Caco-2 (cell line): ENCODE measurements around the gene MRPL46. TPM values are rescaled to one million over a fixed set of nuclear protein-coding genes. Genes with fewer than 3 reads are reported as not detected.

Experiments
- BruUV-seq: library from RNA; stranded (reverse); fragments of 400-500 nt; replicated peaks from 2 replicates; lab custom pipeline; 2021; lab: Mats Ljungman, UMichigan
- CTCF ChIA-PET: fragments of 300-600 bp; sonication (Branson Sonifier 250); formaldehyde crosslinking; loops from one replicate; lab custom pipeline; 2022; ENCODE audit warnings: antibody characterized with exemption; lab: Charles Lee
- POLR2A ChIA-PET: fragments of 300-600 bp; sonication (Branson Sonifier 250); formaldehyde crosslinking; loops from one replicate; lab custom pipeline; 2022; ENCODE audit warnings: antibody characterized with exemption; lab: Charles Lee
- DNase-seq, 2 experiments: peaks; one replicate each; pipeline versions ENCODE4 v3.0.0 to v3.0.0-alpha.2; 2020 to 2022
- H3K27me3 ChIP-seq: replicated peaks from 2 replicates; pipeline ENCODE4 v1.6.0; 2011; ENCODE audit warnings: low read length; ENCODE audit not compliant: control insufficient read depth, insufficient read depth
- H3K36me3 ChIP-seq: 2 replicates; pipeline ENCODE4 v1.5.1; 2011; ENCODE audit warnings: low read length; ENCODE audit not compliant: control insufficient read depth, insufficient read depth
- H3K4me1 ChIP-seq: fragments of 250-450 bp; sonication (Bioruptor Pico); 2 replicates; pipeline ENCODE4 v1.5.1; 2020; ENCODE audit warnings: mild to moderate bottlenecking
- H3K4me3 ChIP-seq: 2 replicates; pipeline ENCODE4 v1.5.1; 2011; ENCODE audit warnings: low read depth, mild to moderate bottlenecking, control low read depth, low read length
- H3K9me3 ChIP-seq: fragments of 250-450 bp; sonication (Bioruptor Pico); 2 replicates; pipeline ENCODE4 v1.5.1; 2020; ENCODE audit warnings: mild to moderate bottlenecking, moderate library complexity
- H3K27ac Mint-ChIP-seq: one replicate; pipeline ENCODE4 v1.8.0; 2022; ENCODE audit warnings: mixed read lengths; ENCODE audit not compliant: unreplicated experiment
- H3K27me3 Mint-ChIP-seq: one replicate; pipeline ENCODE4 v1.8.0; 2022; ENCODE audit warnings: mixed read lengths; ENCODE audit not compliant: insufficient read depth, unreplicated experiment
- H3K36me3 Mint-ChIP-seq: one replicate; pipeline ENCODE4 v1.8.0; 2022; ENCODE audit warnings: mild to moderate bottlenecking, mixed read lengths; ENCODE audit not compliant: insufficient read depth, unreplicated experiment
- H3K4me1 Mint-ChIP-seq: one replicate; pipeline ENCODE4 v1.8.0; 2022; ENCODE audit warnings: low read depth, mixed read lengths; ENCODE audit not compliant: unreplicated experiment
- H3K4me3 Mint-ChIP-seq: one replicate; pipeline ENCODE4 v1.8.0; 2022; ENCODE audit warnings: mild to moderate bottlenecking, moderate library complexity, mixed read lengths; ENCODE audit not compliant: unreplicated experiment
- H3K9me3 Mint-ChIP-seq: one replicate; pipeline ENCODE4 v1.8.0; 2022; ENCODE audit warnings: mixed read lengths; ENCODE audit not compliant: unreplicated experiment
- intact Hi-C: fragments of 100-400 bp; cut with micrococcal nuclease; formaldehyde crosslinking; loops from one replicate; pipeline ENCODE4 v1.10.0; 2022; ENCODE audit not compliant: unreplicated experiment
- total RNA-seq: library from RNA; stranded (reverse); gene quantifications from 2 replicates; pipeline ENCODE4 v1.2.3, GENCODE V29; 2022
- TF ChIP-seq, protein P1 (sequence below), 2 experiments: fragments of 200-600 bp in 1 of 2; IDR thresholded peaks; 1 replicate in 1 of 2; 2 replicates in 1 of 2; pipeline versions ENCODE4 v1.5.1 to v1.8.0; 2011 to 2022; ENCODE audit warnings: antibody characterized with exemption in 1 of 2, control low read depth in 1 of 2, inconsistent platforms in 1 of 2, low read depth in 1 of 2, low read length in 1 of 2, mild to moderate bottlenecking in 1 of 2, moderate library complexity in 1 of 2; ENCODE audit not compliant: insufficient read depth in 1 of 2, severe bottlenecking in 1 of 2, unreplicated experiment in 1 of 2

The MRPL46 gene
- total RNA-seq, 1 experiment from 2014 or later, result 44.5 TPM

GRCh38 chr15:88448991-88449461 lies 18.2 kb downstream of the MRPL46 start:
- Histone ChIP-seq H3K36me3 (no peaks in the 10 kb centered on the region), H3K4me3 (no peak overlapping the region), H3K9me3 (no peaks in the 10 kb centered on the region), H3K4me1 (no peaks in the 10 kb centered on the region), H3K27me3 (no peaks in the 10 kb centered on the region)
- BruUV-seq, result no TSS peak
- H3K4me3 Mint-ChIP-seq, result no peak overlapping the region
- H3K27ac Mint-ChIP-seq, result no peak overlapping the region
- ChIA-PET CTCF (interaction anchor here (1.0 kb wide), 2 partner anchors 60 to 186 kb away, joined by 3 read pairs; no protein-coding TSS in a partner anchor), POLR2A (no interaction called here)
- H3K4me1 Mint-ChIP-seq, result peaks cover under 1% of the 10 kb centered on the region
- no peak for DNase-seq
- intact Hi-C loops, result no loop called here
- TF ChIP-seq, protein P1, sequence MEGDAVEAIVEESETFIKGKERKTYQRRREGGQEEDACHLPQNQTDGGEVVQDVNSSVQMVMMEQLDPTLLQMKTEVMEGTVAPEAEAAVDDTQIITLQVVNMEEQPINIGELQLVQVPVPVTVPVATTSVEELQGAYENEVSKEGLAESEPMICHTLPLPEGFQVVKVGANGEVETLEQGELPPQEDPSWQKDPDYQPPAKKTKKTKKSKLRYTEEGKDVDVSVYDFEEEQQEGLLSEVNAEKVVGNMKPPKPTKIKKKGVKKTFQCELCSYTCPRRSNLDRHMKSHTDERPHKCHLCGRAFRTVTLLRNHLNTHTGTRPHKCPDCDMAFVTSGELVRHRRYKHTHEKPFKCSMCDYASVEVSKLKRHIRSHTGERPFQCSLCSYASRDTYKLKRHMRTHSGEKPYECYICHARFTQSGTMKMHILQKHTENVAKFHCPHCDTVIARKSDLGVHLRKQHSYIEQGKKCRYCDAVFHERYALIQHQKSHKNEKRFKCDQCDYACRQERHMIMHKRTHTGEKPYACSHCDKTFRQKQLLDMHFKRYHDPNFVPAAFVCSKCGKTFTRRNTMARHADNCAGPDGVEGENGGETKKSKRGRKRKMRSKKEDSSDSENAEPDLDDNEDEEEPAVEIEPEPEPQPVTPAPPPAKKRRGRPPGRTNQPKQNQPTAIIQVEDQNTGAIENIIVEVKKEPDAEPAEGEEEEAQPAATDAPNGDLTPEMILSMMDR (IDR thresholded peaks at IDR 0.05; ENCODE audit: insufficient read depth in 1 of 2, low read depth in 1 of 2, low read length in 1 of 2, severe bottlenecking in 1 of 2, unreplicated experiment in 1 of 2), result no peak
- H3K27me3 Mint-ChIP-seq, result peaks cover 11% of the 10 kb centered on the region
- H3K36me3 Mint-ChIP-seq, result no peaks in the 10 kb centered on the region
- H3K9me3 Mint-ChIP-seq, result peaks cover 17% of the 10 kb centered on the region

DNA sequence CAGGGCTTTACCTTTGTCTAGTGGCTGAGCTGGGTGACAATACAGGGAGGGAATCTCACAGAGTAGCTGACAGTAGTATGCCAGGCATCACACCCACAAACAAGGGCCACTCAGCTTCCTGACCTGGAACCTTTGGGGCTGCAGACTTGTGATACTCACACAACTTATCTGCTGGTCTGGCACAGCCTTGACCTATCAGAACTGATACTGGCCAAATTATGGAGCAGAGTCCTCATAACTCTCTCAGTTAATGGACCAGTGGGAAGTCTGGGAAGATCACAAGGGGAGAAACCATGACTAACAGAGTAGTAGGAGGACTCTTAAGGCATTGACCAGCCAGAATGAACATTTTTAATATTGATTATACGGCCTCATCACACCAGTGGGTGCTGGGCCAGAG lies 19.4 kb downstream of the MRPL46 start:
- TF ChIP-seq, protein P1 (IDR thresholded peaks at IDR 0.05; ENCODE audit: insufficient read depth in 1 of 2, low read depth in 1 of 2, low read length in 1 of 2, severe bottlenecking in 1 of 2, unreplicated experiment in 1 of 2), result no peak
- Mint-ChIP-seq H3K4me3 (no peak overlapping the region), H3K36me3 (no peaks in the 10 kb centered on the region), H3K4me1 (no peaks in the 10 kb centered on the region), H3K9me3 (peaks cover 30% of the 10 kb centered on the region), H3K27ac (no peak overlapping the region), H3K27me3 (peaks cover 11% of the 10 kb centered on the region)
- BruUV-seq, result no TSS peak
- intact Hi-C loops, result no loop called here
- Histone ChIP-seq H3K9me3 (0 out of 2 replicates have a peak, but pooled peaks cover 3% of the 10 kb centered on the region), H3K36me3 (no peaks in the 10 kb centered on the region), H3K27me3 (no peaks in the 10 kb centered on the region), H3K4me3 (no peak overlapping the region), H3K4me1 (no peaks in the 10 kb centered on the region)
- DNase-seq, result no peak
- CTCF ChIA-PET, result no interaction called here
- POLR2A ChIA-PET, result no interaction called here

GRCh38 chr15:88447206-88447605 lies 20.0 kb downstream of the MRPL46 start:
- H3K36me3 Mint-ChIP-seq, result no peaks in the 10 kb centered on the region
- TF ChIP-seq, protein P1 (IDR thresholded peaks at IDR 0.05; ENCODE audit: insufficient read depth in 1 of 2, low read depth in 1 of 2, low read length in 1 of 2, severe bottlenecking in 1 of 2, unreplicated experiment in 1 of 2), result no peak
- Histone ChIP-seq H3K9me3 (0 out of 2 replicates have a peak, but pooled peaks cover 3% of the 10 kb centered on the region), H3K4me1 (no peaks in the 10 kb centered on the region), H3K4me3 (no peak overlapping the region), H3K36me3 (no peaks in the 10 kb centered on the region), H3K27me3 (no peaks in the 10 kb centered on the region)
- intact Hi-C loops, result no loop called here
- no TSS peak for BruUV-seq
- H3K27me3 Mint-ChIP-seq, result peaks cover 11% of the 10 kb centered on the region
- H3K27ac Mint-ChIP-seq, result no peak overlapping the region
- CTCF ChIA-PET, result no interaction called here
- no peaks in the 10 kb centered on the region for H3K4me1 Mint-ChIP-seq
- H3K9me3 Mint-ChIP-seq, result peaks cover 30% of the 10 kb centered on the region
- no peak overlapping the region for H3K4me3 Mint-ChIP-seq
- POLR2A ChIA-PET, result no interaction called here
- DNase-seq, result no peak
